Measurements from ENCODE around the gene FILIP1L. TPM values are rescaled to one million over a fixed set of nuclear protein-coding genes. Genes with fewer than 3 reads are reported as not detected.
A peak's percentile ranks its signal among the peaks of the same experiment; 100 is the strongest.

FILIP1L gene
- total and polyA plus RNA-seq, 2 donors (not counting 1 experiment from before 2014, with no cell fraction given) = 0.32 to 0.48 TPM

- no peaks in the 10 kb centered on the region for H3K9me3 ChIP-seq (ENCODE audit: control extremely low read depth in 1 of 3, control insufficient read depth in 2 of 3, insufficient read depth in 1 of 3, low read length in 2 of 3)
- ATAC-seq (ENCODE audit: low read depth) = no peak
- no peak for DNase-seq
- Mint-ChIP-seq H3K27ac (peak overlapping the region; percentile 76), H3K9me3 (ENCODE audit: insufficient read depth) (no peaks in the 10 kb centered on the region), H3K4me3 (no peak overlapping the region), H3K4me1 (peaks cover 68% of the 10 kb centered on the region), H3K27me3 (no peaks in the 10 kb centered on the region)
- no peak for TF ChIP-seq CTCF (IDR thresholded peaks at IDR 0.05)
- TF ChIP-seq EZH2 (IDR thresholded peaks at IDR 0.05; ENCODE audit: borderline replicate concordance, insufficient read depth, low read depth, low read length, poor library complexity, severe bottlenecking) = no peak
- no peaks in the 10 kb centered on the region for H3K27me3 ChIP-seq (replicated peaks in 1 of 4; ENCODE audit: control extremely low read depth in 1 of 4, control insufficient read depth in 3 of 4, insufficient read depth in 4 of 4, low read length in 3 of 4)
- no peak overlapping the region for H2AFZ ChIP-seq (ENCODE audit: insufficient read depth, low read depth, low read length, poor library complexity, severe bottlenecking)
- no peak overlapping the region for H3K4me3 ChIP-seq (ENCODE audit: control extremely low read depth in 1 of 5, extremely low read depth in 1 of 5, insufficient read depth in 1 of 5, low read depth in 2 of 5, low read length in 4 of 5)
- 100% methylated on average over 1 of the region's 6 CpGs for WGBS (ENCODE audit: insufficient coverage)
- peak overlapping the region; percentile 31 to 82 for H3K27ac ChIP-seq (ENCODE audit: low read length in 2 of 2)
- peaks cover 54 to 62% of the 10 kb centered on the region in 2 donors for H3K4me1 ChIP-seq (ENCODE audit: control insufficient read depth in 2 of 2, insufficient read depth in 2 of 2, low read length in 2 of 2)
- ChIA-PET CTCF (interaction anchor here (1.0 to 3.4 kb wide), 3 partner anchors 27 to 212 kb away, joined by 4 to 17 read pairs (median 11); no protein-coding TSS in a partner anchor), POLR2A (no interaction called here)
- no peak overlapping the region for H3K9ac ChIP-seq (ENCODE audit: low read length)
- no peaks in the 10 kb centered on the region for H3K36me3 ChIP-seq (replicated peaks in 1 of 2; ENCODE audit: control extremely low read depth in 1 of 2, control insufficient read depth in 1 of 2, extremely low read depth in 1 of 2, insufficient read depth in 2 of 2, low read length in 1 of 2)
- no peaks in the 10 kb centered on the region for H4K20me1 ChIP-seq (ENCODE audit: control insufficient read depth, insufficient read depth, low read length, poor library complexity, severe bottlenecking)
- peak overlapping the region; percentile 39 for H3K4me2 ChIP-seq (replicated peaks; ENCODE audit: low read depth, low read length, poor library complexity, severe bottlenecking)
- intact Hi-C loops (cut with micrococcal nuclease) = loop anchor here (5.0 to 10.0 kb wide), 2 partner anchors 105 to 1138 kb away; partner anchors contain the start of gene DCBLD2
- H3K79me2 ChIP-seq (ENCODE audit: control insufficient read depth, insufficient read depth, low read length) = no peaks in the 10 kb centered on the region
Measured at GRCh38 chr3:100042166-100042981, 71.9 kb downstream of the FILIP1L start.

GRCh38 chr3:100041328-100041749, 73.0 kb downstream of the FILIP1L start:
- peaks cover 59% of the 10 kb centered on the region for H3K4me1 Mint-ChIP-seq
- no peak overlapping the region for H3K27ac ChIP-seq (ENCODE audit: low read length in 2 of 2)
- H3K4me1 ChIP-seq (ENCODE audit: control insufficient read depth in 2 of 2, insufficient read depth in 2 of 2, low read length in 2 of 2) = peaks cover 45 to 54% of the 10 kb centered on the region in 2 donors
- H2AFZ ChIP-seq (ENCODE audit: insufficient read depth, low read depth, low read length, poor library complexity, severe bottlenecking) = no peak overlapping the region
- ATAC-seq (ENCODE audit: low read depth) = no peak
- CTCF ChIA-PET = interaction anchor here (0.6 to 1.0 kb wide), 2 partner anchors 20 to 210 kb away, joined by 3 to 4 read pairs; no protein-coding TSS in a partner anchor
- POLR2A ChIA-PET = no interaction called here
- H3K4me3 Mint-ChIP-seq = no peak overlapping the region
- peak overlapping the region; percentile 62 for H3K27ac Mint-ChIP-seq
- no peaks in the 10 kb centered on the region for H4K20me1 ChIP-seq (ENCODE audit: control insufficient read depth, insufficient read depth, low read length, poor library complexity, severe bottlenecking)
- intact Hi-C loops (cut with micrococcal nuclease) = loop anchor here (5.0 to 10.0 kb wide), 2 partner anchors 104 to 1137 kb away; partner anchors contain the start of gene DCBLD2
- DNase-seq = no peak
- H3K27me3 Mint-ChIP-seq = no peaks in the 10 kb centered on the region
- H3K4me2 ChIP-seq (replicated peaks; ENCODE audit: low read depth, low read length, poor library complexity, severe bottlenecking) = no peak overlapping the region
- no peaks in the 10 kb centered on the region for H3K79me2 ChIP-seq (ENCODE audit: control insufficient read depth, insufficient read depth, low read length)
- H3K4me3 ChIP-seq (ENCODE audit: control extremely low read depth in 1 of 5, extremely low read depth in 1 of 5, insufficient read depth in 1 of 5, low read depth in 2 of 5, low read length in 4 of 5) = no peak overlapping the region
- no CpG with 5 or more reads among the region's 1 CpG for WGBS (ENCODE audit: insufficient coverage)
- H3K27me3 ChIP-seq (replicated peaks in 1 of 4; ENCODE audit: control extremely low read depth in 1 of 4, control insufficient read depth in 3 of 4, insufficient read depth in 4 of 4, low read length in 3 of 4) = no peaks in the 10 kb centered on the region
- no peak overlapping the region for H3K9ac ChIP-seq (ENCODE audit: low read length)
- no peaks in the 10 kb centered on the region for H3K9me3 ChIP-seq (ENCODE audit: control extremely low read depth in 1 of 3, control insufficient read depth in 2 of 3, insufficient read depth in 1 of 3, low read length in 2 of 3)
- no peak for TF ChIP-seq CTCF (IDR thresholded peaks at IDR 0.05)
- no peak for TF ChIP-seq EZH2 (IDR thresholded peaks at IDR 0.05; ENCODE audit: borderline replicate concordance, insufficient read depth, low read depth, low read length, poor library complexity, severe bottlenecking)
- no peaks in the 10 kb centered on the region for H3K36me3 ChIP-seq (replicated peaks in 1 of 2; ENCODE audit: control extremely low read depth in 1 of 2, control insufficient read depth in 1 of 2, extremely low read depth in 1 of 2, insufficient read depth in 2 of 2, low read length in 1 of 2)
- H3K9me3 Mint-ChIP-seq (ENCODE audit: insufficient read depth) = no peaks in the 10 kb centered on the region

Data from B cell (primary cell).